ENCODE data around the gene KRTAP10-11.
"Not testable (repeated sequence)": the region's sequence is repeated elsewhere in the genome, so short reads cannot be mapped to it uniquely, and the experiment has no call there.

KRTAP10-11 gene

GRCh38 chr21:44646366-44647221 is at the start of gene KRTAP10-11:
KRTAP10-11 (plus strand) TSS chr21:44646414; CDS start chr21:44646459, 45 bp downstream.
- DNase-seq (ENCODE audit: low read depth) = not testable (repeated sequence)

GRCh38 chr21:44598061-44598460 is 48.2 kb upstream of the KRTAP10-11 start:
- no peak for DNase-seq (ENCODE audit: low read depth)

GRCh38 chr21:44599264-44600029 is 46.8 kb upstream of the KRTAP10-11 start:
- no peak for DNase-seq (ENCODE audit: low read depth)

GRCh38 chr21:44600118-44600978 is 45.9 kb upstream of the KRTAP10-11 start, which contains the start of gene KRTAP10-7:
KRTAP10-7 (plus strand) TSS chr21:44600597; CDS start chr21:44600622, 25 bp downstream.
- not testable (repeated sequence) for DNase-seq (ENCODE audit: low read depth)

GRCh38 chr21:44601091-44601490 is 45.1 kb upstream of the KRTAP10-11 start:
- not testable (repeated sequence) for DNase-seq (ENCODE audit: low read depth)

GRCh38 chr21:44601596-44602462 is 44.4 kb upstream of the KRTAP10-11 start:
- no peak for DNase-seq (ENCODE audit: low read depth)

- no peak for DNase-seq (ENCODE audit: low read depth)
Measured at GRCh38 chr21:44602463-44602850, 43.8 kb upstream of the KRTAP10-11 start.

- DNase-seq (ENCODE audit: low read depth) = no peak
Measured at GRCh38 chr21:44603109-44603875, 42.9 kb upstream of the KRTAP10-11 start.

GRCh38 chr21:44603911-44604310 is 42.3 kb upstream of the KRTAP10-11 start:
- no peak for DNase-seq (ENCODE audit: low read depth)

- no peak for DNase-seq (ENCODE audit: low read depth)
Measured at GRCh38 chr21:44606495-44606894, 39.7 kb upstream of the KRTAP10-11 start.

- DNase-seq (ENCODE audit: low read depth) = no peak
Measured at GRCh38 chr21:44609193-44609592, 37.0 kb upstream of the KRTAP10-11 start.

- not testable (repeated sequence) for DNase-seq (ENCODE audit: low read depth)
Measured at GRCh38 chr21:44610157-44610843, 35.9 kb upstream of the KRTAP10-11 start.

GRCh38 chr21:44611551-44611950 is 34.7 kb upstream of the KRTAP10-11 start:
- no peak for DNase-seq (ENCODE audit: low read depth)

GRCh38 chr21:44612029-44612486 is 34.2 kb upstream of the KRTAP10-11 start, which contains the start of gene KRTAP10-8:
KRTAP10-8 (plus strand) TSS chr21:44612079; CDS start chr21:44612101, 22 bp downstream.
- no peak for DNase-seq (ENCODE audit: low read depth)

GRCh38 chr21:44612669-44613229 is 33.5 kb upstream of the KRTAP10-11 start:
- DNase-seq (ENCODE audit: low read depth) = no peak

- no peak for DNase-seq (ENCODE audit: low read depth)
Measured at GRCh38 chr21:44613386-44614155, 32.6 kb upstream of the KRTAP10-11 start.

- no peak for DNase-seq (ENCODE audit: low read depth)
Measured at GRCh38 chr21:44614161-44614631, 32.0 kb upstream of the KRTAP10-11 start.

- DNase-seq (ENCODE audit: low read depth) = no peak
Measured at GRCh38 chr21:44614961-44615391, 31.2 kb upstream of the KRTAP10-11 start.

Data from stimulated activated CD8-positive, alpha-beta memory T cell treated with anti-CD3 and anti-CD28 coated beads, Interleukin-4, amount 100 ng/mL, for 24 hours (primary cell).